Stomach (tissue), 9 donors: ENCODE data around the gene MXI1. TPM values are rescaled to one million over a fixed set of nuclear protein-coding genes. Genes with fewer than 3 reads are reported as not detected.

ENCODE experiments used
- DNase-seq, 2 donors: peaks; one replicate each; pipeline versions ENCODE4 v3.0.0 to v3.0.0-alpha.2; 2013 to 2019
- H3K27ac ChIP-seq, 5 donors: fragments of 200-600 bp in 4 of 5; sonication (generic) in 4 of 5; one replicate each; pipeline ENCODE4 v1.5.1; 2013 to 2019; ENCODE audit warnings: mild to moderate bottlenecking in 1 of 5, moderate library complexity in 1 of 5
- H3K27me3 ChIP-seq, 3 donors: fragments of 200-600 bp; sonication (generic); one replicate each; pipeline ENCODE4 v1.5.1; 2017 to 2019; ENCODE audit warnings: mixed run types in 1 of 3
- H3K36me3 ChIP-seq, 4 donors: fragments of 200-600 bp; sonication (generic); 1 replicate in 3 of 4; 2 replicates in 1 of 4; pipeline ENCODE4 v1.5.1; 2016 to 2019
- H3K4me1 ChIP-seq, 4 donors: fragments of 200-600 bp; sonication (generic); one replicate each; pipeline ENCODE4 v1.5.1; 2016 to 2019
- H3K4me3 ChIP-seq, 4 donors: fragments of 200-600 bp; sonication (generic) in 3 of 4; one replicate each; pipeline ENCODE4 v1.5.1; 2016 to 2019; ENCODE audit warnings: mild to moderate bottlenecking in 1 of 4
- H3K9me3 ChIP-seq, 4 donors: fragments of 200-600 bp; sonication (generic); one replicate each; pipeline ENCODE4 v1.5.1; 2016 to 2019
- EP300 ChIP-seq: sonication (generic); formaldehyde crosslinking; IDR thresholded peaks from one replicate; pipeline ENCODE4 v1.6.1; 2017; ENCODE audit warnings: antibody characterized with exemption
- POLR2A ChIP-seq, 4 donors: fragments of 450-650 bp; IDR thresholded peaks; one replicate each; pipeline ENCODE4 v1.6.1; 2016; ENCODE audit warnings: antibody characterized with exemption in 4 of 4, control low read depth in 2 of 4, mild to moderate bottlenecking in 1 of 4, moderate library complexity in 1 of 4
- POLR2AphosphoS5 ChIP-seq, 3 donors: sonication (generic); formaldehyde crosslinking; IDR thresholded peaks; one replicate each; pipeline ENCODE4 v1.6.1; 2016; ENCODE audit warnings: antibody characterized with exemption in 3 of 3
- WGBS, 5 donors: extraction: QIAGEN DNeasy Blood & Tissue Kit in 3 of 5; methylation state at CpG; one replicate each; pipeline versions ENCODE4 v1.1.5 to v1.1.7; 2013 to 2018; 5-methylcytosine and 5-hydroxymethylcytosine counted together
- intact Hi-C: fragments of 100-400 bp; cut with DNase I; formaldehyde crosslinking; loops from one replicate; pipeline ENCODE4 v1.15.1; 2023; ENCODE audit warnings: low total_unique reads
- polyA plus RNA-seq, 3 donors: library from polyadenylated mRNA; stranded (reverse); fragments of 200-250 nt; gene quantifications; one replicate each; pipeline ENCODE4 v1.2.3, GENCODE V29; 2013
- total RNA-seq, 5 donors: library from RNA; depleted of rRNA; stranded (reverse); fragments of >200 nt; gene quantifications; one replicate each; pipeline versions ENCODE4 v1.1.0 to v1.2.3, GENCODE V29; 2014 to 2016
- TF ChIP-seq, protein P1 (sequence below), 7 experiments: fragments of 450-650 bp in 4 of 7; fragments of 200-600 bp in 3 of 7; sonication (generic) in 3 of 7; IDR thresholded peaks; one replicate each; pipeline ENCODE4 v1.5.1; 2016 to 2019; ENCODE audit warnings: antibody characterized with exemption in 7 of 7, control low read depth in 2 of 7, mild to moderate bottlenecking in 1 of 7
- donor health status: healthy with polysubstance abuse.
- donor health status: Bipolar disorder and iron deficiency.
- donor health status: healthy.

The MXI1 gene
- total and polyA plus RNA-seq, 8 donors, result 3.5 to 163 (median 34.3) TPM

DNA sequence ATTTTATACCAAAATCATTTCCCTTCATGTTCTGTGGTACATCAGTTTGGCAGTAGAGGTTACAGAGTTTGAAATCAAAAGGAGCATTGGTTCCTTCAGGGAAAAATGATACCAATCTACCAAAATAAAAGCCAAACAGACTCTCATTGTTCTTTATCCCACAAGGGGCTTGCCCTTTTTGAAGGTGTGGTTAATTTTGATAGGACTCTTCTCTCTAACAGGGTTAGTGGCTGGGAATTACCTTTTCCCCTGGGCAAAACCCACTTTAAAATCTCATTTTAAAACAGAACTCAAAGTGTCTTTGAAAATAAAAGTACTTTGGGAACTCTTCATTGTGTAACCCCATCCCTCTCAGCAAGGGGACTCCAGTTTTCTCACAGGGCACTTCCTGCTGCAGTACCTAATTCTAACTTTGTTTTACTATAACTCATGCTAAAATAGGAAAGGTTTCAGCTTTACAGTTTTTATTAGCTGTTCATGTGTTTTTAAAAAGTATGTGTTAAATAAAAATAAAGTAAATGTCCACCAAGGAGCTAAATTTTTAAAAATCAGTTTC lies 66.7 kb downstream of the MXI1 start:
- no peaks in the 10 kb centered on the region for H3K27me3 ChIP-seq
- H3K27ac ChIP-seq, result peak overlapping the region in 1 of 5 donors; percentile 54
- no peaks in the 10 kb centered on the region for H3K36me3 ChIP-seq
- DNase-seq, result no peak
- intact Hi-C loops, result loop anchor here (10.0 kb wide), 1 partner anchor 389 kb away; no protein-coding TSS in a partner anchor
- no peak for TF ChIP-seq POLR2A (IDR thresholded peaks at IDR 0.05)
- TF ChIP-seq EP300, result no peak
- TF ChIP-seq, protein P1, sequence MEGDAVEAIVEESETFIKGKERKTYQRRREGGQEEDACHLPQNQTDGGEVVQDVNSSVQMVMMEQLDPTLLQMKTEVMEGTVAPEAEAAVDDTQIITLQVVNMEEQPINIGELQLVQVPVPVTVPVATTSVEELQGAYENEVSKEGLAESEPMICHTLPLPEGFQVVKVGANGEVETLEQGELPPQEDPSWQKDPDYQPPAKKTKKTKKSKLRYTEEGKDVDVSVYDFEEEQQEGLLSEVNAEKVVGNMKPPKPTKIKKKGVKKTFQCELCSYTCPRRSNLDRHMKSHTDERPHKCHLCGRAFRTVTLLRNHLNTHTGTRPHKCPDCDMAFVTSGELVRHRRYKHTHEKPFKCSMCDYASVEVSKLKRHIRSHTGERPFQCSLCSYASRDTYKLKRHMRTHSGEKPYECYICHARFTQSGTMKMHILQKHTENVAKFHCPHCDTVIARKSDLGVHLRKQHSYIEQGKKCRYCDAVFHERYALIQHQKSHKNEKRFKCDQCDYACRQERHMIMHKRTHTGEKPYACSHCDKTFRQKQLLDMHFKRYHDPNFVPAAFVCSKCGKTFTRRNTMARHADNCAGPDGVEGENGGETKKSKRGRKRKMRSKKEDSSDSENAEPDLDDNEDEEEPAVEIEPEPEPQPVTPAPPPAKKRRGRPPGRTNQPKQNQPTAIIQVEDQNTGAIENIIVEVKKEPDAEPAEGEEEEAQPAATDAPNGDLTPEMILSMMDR (IDR thresholded peaks at IDR 0.05), result no peak
- no peak for TF ChIP-seq POLR2AphosphoS5 (IDR thresholded peaks at IDR 0.05)
- H3K4me1 ChIP-seq, result peaks cover 7 to 56% (median 29%) of the 10 kb centered on the region in 4 donors
- no peak overlapping the region for H3K4me3 ChIP-seq
- no peaks in the 10 kb centered on the region for H3K9me3 ChIP-seq

DNA sequence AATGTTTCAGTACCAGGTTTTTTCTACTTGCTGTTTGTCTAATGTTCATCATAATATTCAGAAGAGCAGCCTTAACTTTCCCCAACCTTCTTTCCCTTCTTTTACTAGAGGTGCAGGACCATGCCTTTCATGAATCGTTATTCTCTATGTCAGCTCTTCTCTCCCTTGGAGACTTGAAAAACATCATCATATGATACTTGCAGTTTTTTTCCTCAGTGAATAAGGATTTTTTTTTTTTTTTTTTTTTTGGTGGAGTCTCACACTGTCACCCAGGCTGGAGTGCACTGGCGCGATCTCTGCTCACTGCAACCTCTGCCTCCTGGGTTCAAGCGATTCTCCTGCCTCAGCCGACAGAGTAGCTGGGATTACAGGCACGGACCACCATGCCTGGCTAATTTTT lies 67.2 kb downstream of the MXI1 start:
- intact Hi-C loops, result loop anchor here (10.0 kb wide), 1 partner anchor 390 kb away; no protein-coding TSS in a partner anchor
- DNase-seq, result no peak
- Histone ChIP-seq H3K27me3 (no peaks in the 10 kb centered on the region), H3K27ac (peak overlapping the region in 1 of 5 donors; percentile 54), H3K36me3 (peaks cover 0 to 2% (median under 1%) of the 10 kb centered on the region in 4 donors), H3K4me1 (peaks cover 7 to 56% (median 29%) of the 10 kb centered on the region in 4 donors), H3K9me3 (no peaks in the 10 kb centered on the region), H3K4me3 (no peak overlapping the region)
- TF ChIP-seq POLR2A (IDR thresholded peaks at IDR 0.05), result no peak
- TF ChIP-seq, protein P1 (IDR thresholded peaks at IDR 0.05), result no peak
- no peak for TF ChIP-seq POLR2AphosphoS5 (IDR thresholded peaks at IDR 0.05)
- TF ChIP-seq EP300, result no peak
- 92 to 97% (median 94%) methylated on average over 5 to 6 of the region's 6 CpGs for WGBS, 5 donors

DNA sequence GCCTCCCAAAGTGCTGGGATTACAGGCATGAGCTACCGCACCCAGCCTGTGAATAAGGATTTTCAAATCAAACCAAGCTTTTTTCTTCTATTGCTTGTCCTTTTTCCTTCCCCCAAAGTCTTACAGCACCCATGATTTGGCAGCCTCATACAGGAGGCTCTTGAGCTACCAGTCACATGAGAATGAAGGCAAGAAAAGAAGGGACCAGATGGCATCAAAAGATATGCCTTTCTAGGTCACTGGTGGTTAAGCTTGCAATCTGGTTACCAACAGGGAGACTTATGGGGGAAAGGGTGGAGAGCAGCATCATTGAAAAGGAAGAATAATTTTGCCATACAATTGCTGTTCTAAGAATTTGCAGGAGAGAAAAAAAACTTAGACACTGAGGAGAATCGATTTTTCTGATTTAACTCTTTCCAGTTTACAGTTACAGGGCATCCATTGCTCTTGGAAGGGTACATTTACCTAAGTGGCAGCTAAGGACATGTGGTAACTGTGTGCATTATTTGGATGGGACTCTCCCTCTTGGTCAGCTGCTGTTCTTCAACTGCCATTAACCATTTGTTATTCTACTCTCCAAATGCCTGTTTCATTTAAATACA lies 67.8 kb downstream of the MXI1 start:
- Histone ChIP-seq H3K4me1 (peaks cover 2 to 52% (median 24%) of the 10 kb centered on the region in 4 donors), H3K27me3 (no peaks in the 10 kb centered on the region), H3K9me3 (no peaks in the 10 kb centered on the region), H3K27ac (peak overlapping the region in 1 of 5 donors; percentile 54), H3K36me3 (peaks cover 0 to 8% (median 6%) of the 10 kb centered on the region in 4 donors), H3K4me3 (no peak overlapping the region)
- TF ChIP-seq POLR2AphosphoS5 (IDR thresholded peaks at IDR 0.05), result no peak
- TF ChIP-seq POLR2A (IDR thresholded peaks at IDR 0.05), result no peak
- TF ChIP-seq, protein P1 (IDR thresholded peaks at IDR 0.05), result no peak
- TF ChIP-seq EP300, result no peak
- DNase-seq, result no peak
- intact Hi-C loops, result loop anchor here (10.0 kb wide), 1 partner anchor 390 kb away; no protein-coding TSS in a partner anchor
- 64 to 78% (median 68%) methylated on average over 2 of the region's 2 CpGs for WGBS, 5 donors

DNA sequence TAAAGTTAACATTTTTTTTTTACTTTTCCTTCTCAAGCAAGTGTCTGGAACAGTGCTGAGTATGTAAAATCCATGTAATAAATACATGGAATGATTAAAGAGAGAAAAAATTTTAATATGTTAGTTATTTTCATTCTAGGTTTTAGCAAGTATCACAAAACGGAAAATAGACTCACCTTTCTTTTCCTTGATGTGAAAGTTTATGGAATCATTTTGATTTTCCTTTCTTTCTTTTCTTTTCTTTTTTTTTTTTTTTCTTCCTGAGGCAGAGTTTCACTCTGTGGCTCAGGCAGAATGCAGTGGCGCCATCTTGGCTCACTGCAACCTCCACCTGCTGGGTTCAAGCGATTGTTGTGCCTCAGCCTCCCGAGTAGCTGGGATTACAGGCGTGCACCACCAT lies 69.2 kb downstream of the MXI1 start:
- DNase-seq, result no peak
- no peaks in the 10 kb centered on the region for H3K9me3 ChIP-seq
- TF ChIP-seq, protein P1 (IDR thresholded peaks at IDR 0.05), result no peak
- TF ChIP-seq POLR2AphosphoS5 (IDR thresholded peaks at IDR 0.05) (no peak), EP300 (no peak), POLR2A (IDR thresholded peaks at IDR 0.05) (no peak)
- WGBS, 5 donors, result 95 to 99% (median 99%) methylated on average over 5 of the region's 5 CpGs
- intact Hi-C loops, result loop anchor here (10.0 kb wide), 1 partner anchor 392 kb away; no protein-coding TSS in a partner anchor
- H3K36me3 ChIP-seq, result peaks cover 0 to 21% (median 15%) of the 10 kb centered on the region in 4 donors
- H3K4me3 ChIP-seq, result no peak overlapping the region
- H3K4me1 ChIP-seq, result peaks cover 0 to 42% (median 20%) of the 10 kb centered on the region in 4 donors
- no peak overlapping the region for H3K27ac ChIP-seq
- no peaks in the 10 kb centered on the region for H3K27me3 ChIP-seq
